ENCODE results near the gene GFER. TPM values are rescaled to one million over a fixed set of nuclear protein-coding genes. Genes with fewer than 3 reads are reported as not detected.
A peak's percentile ranks its signal among the peaks of the same experiment; 100 is the strongest.
"Not testable (repeated sequence)": the region's sequence is repeated elsewhere in the genome, so short reads cannot be mapped to it uniquely, and the experiment has no call there.

The GFER gene
- 10 to 100 TPM; 13.2 to 35.9 TPM for total RNA-seq

GRCh38 chr16:1983544-1984346 lies at the start of gene GFER:
Gene GFER, plus strand, starts transcription at chr16:1984193. Its CDS starts 26 bp downstream, at chr16:1984219.
- peaks cover 62% of the 10 kb centered on the region for H3K4me1 ChIP-seq
- H3K27me3 ChIP-seq: peaks cover 0 to 3% of the 10 kb centered on the region in 2 donors
- DNase-seq (peak; percentile 91 to 92 (median 92)), ATAC-seq (peak; percentile 85)
- peak within 1 kb of the TSS; percentile 56 to 84 (median 79) for H3K27ac ChIP-seq
- H3K9me3 ChIP-seq: no peaks in the 10 kb centered on the region
- H3K36me3 ChIP-seq (replicated peaks in 1 of 2; ENCODE audit: insufficient read depth in 1 of 2, low read depth in 2 of 2): peaks cover 0 to 2% of the 10 kb centered on the region in 2 donors
- TF ChIP-seq CTCF (IDR thresholded peaks at IDR 0.05) (peak in 6 of 7 experiments; percentile 15 to 47 (median 30)), POLR2A (IDR thresholded peaks at IDR 0.05) (peak; percentile 45 to 67 (median 59))
- peak within 1 kb of the TSS; percentile 77 to 90 for H3K4me3 ChIP-seq
- 0% methylated on average over 2 to 109 of the region's 109 CpGs for WGBS, 2 donors
- intact Hi-C loops (cut with DNase I): no loop called here

- ATAC-seq (no peak), DNase-seq (no peak)
- Histone ChIP-seq H3K4me1 (peaks cover 68% of the 10 kb centered on the region), H3K9me3 (no peaks in the 10 kb centered on the region), H3K27me3 (no peaks in the 10 kb centered on the region), H3K27ac (no peak overlapping the region), H3K36me3 (replicated peaks in 1 of 2; ENCODE audit: insufficient read depth in 1 of 2, low read depth in 2 of 2) (peaks cover 6 to 8% of the 10 kb centered on the region in 2 donors), H3K4me3 (no peak overlapping the region)
- intact Hi-C loops (cut with DNase I): no loop called here
- TF ChIP-seq POLR2A (IDR thresholded peaks at IDR 0.05) (no peak), CTCF (IDR thresholded peaks at IDR 0.05) (no peak)
- WGBS, 2 donors: 76 to 83% methylated on average over 11 of the region's 11 CpGs
Observed at GRCh38 chr16:1936945-1937479, 47.0 kb upstream of the GFER start.

GRCh38 chr16:1938316-1938715 lies 45.7 kb upstream of the GFER start:
- intact Hi-C loops (cut with DNase I): no loop called here
- Histone ChIP-seq H3K4me1 (peaks cover 63% of the 10 kb centered on the region), H3K27me3 (no peaks in the 10 kb centered on the region), H3K9me3 (no peaks in the 10 kb centered on the region), H3K4me3 (no peak overlapping the region), H3K27ac (peak overlapping the region in 1 of 4 donors; percentile 95), H3K36me3 (replicated peaks in 1 of 2; ENCODE audit: insufficient read depth in 1 of 2, low read depth in 2 of 2) (peaks cover 6 to 8% of the 10 kb centered on the region in 2 donors)
- WGBS, 2 donors: 72 to 84% methylated on average over 6 to 10 of the region's 10 CpGs
- DNase-seq: peak in 1 of 4 donors; percentile 51
- no peak for ATAC-seq
- no peak for TF ChIP-seq CTCF (IDR thresholded peaks at IDR 0.05)
- TF ChIP-seq POLR2A (IDR thresholded peaks at IDR 0.05): no peak

GRCh38 chr16:1938910-1939309 lies 45.1 kb upstream of the GFER start:
- ATAC-seq: no peak
- intact Hi-C loops (cut with DNase I): no loop called here

GRCh38 chr16:1939833-1940232 lies 44.2 kb upstream of the GFER start:
- DNase-seq; H3K27me3 ChIP-seq; H3K4me3 ChIP-seq; H3K36me3 ChIP-seq (replicated peaks in 1 of 2; ENCODE audit: insufficient read depth in 1 of 2, low read depth in 2 of 2); H3K9me3 ChIP-seq; intact Hi-C loops (cut with DNase I); ATAC-seq: not testable (repeated sequence)
- Histone ChIP-seq H3K27ac (peak overlapping the region; percentile 81 to 95 (median 94)), H3K4me1 (peaks cover 63% of the 10 kb centered on the region)
- WGBS, 2 donors: 32 to 51% methylated on average over 8 of the region's 8 CpGs

More at GRCh38 chr16:1938910-1939309, 45.1 kb upstream of the GFER start:
- Histone ChIP-seq H3K36me3 (replicated peaks in 1 of 2; ENCODE audit: insufficient read depth in 1 of 2, low read depth in 2 of 2) (peaks cover 6 to 8% of the 10 kb centered on the region in 2 donors), H3K27me3 (no peaks in the 10 kb centered on the region), H3K4me1 (peaks cover 62% of the 10 kb centered on the region), H3K4me3 (no peak overlapping the region), H3K27ac (peak overlapping the region in 1 of 4 donors; percentile 95), H3K9me3 (no peaks in the 10 kb centered on the region)
- TF ChIP-seq CTCF (IDR thresholded peaks at IDR 0.05) (no peak), POLR2A (IDR thresholded peaks at IDR 0.05) (no peak)
- DNase-seq: no peak
- 65 to 77% methylated on average over 14 to 15 of the region's 17 CpGs for WGBS, 2 donors

All from body of pancreas (tissue), 4 donors.